Breast epithelium (tissue), 4 donors: ENCODE data around the gene CYP4A22. TPM values are rescaled to one million over a fixed set of nuclear protein-coding genes. Genes with fewer than 3 reads are reported as not detected.
"Not testable (repeated sequence)": the region's sequence is repeated elsewhere in the genome, so short reads cannot be mapped to it uniquely, and the experiment has no call there.

Experiments
- DNase-seq, 2 donors: peaks; one replicate each; pipeline ENCODE4 v3.0.0-alpha.2; 2019; ENCODE audit warnings: low spot score in 2 of 2
- H3K27ac ChIP-seq, 2 donors: fragments of 200-600 bp; sonication (generic) in 1 of 2; one replicate each; pipeline ENCODE4 v1.5.1; 2016 to 2019; ENCODE audit warnings: mild to moderate bottlenecking in 1 of 2
- H3K27me3 ChIP-seq, 2 donors: fragments of 200-600 bp; sonication (generic) in 1 of 2; one replicate each; pipeline versions ENCODE4 v1.5.1 to v1.6.0; 2017 to 2019; ENCODE audit warnings: control low read depth in 1 of 2, mild to moderate bottlenecking in 1 of 2
- H3K36me3 ChIP-seq: fragments of 200-600 bp; one replicate; pipeline ENCODE4 v1.5.1; 2019
- H3K4me1 ChIP-seq, 2 donors: fragments of 200-600 bp; sonication (generic); one replicate each; pipeline ENCODE4 v1.5.1; 2016 to 2019; ENCODE audit warnings: control low read depth in 1 of 2
- H3K4me3 ChIP-seq, 3 donors: fragments of 200-600 bp; sonication (generic); 1 replicate in 2 of 3; 2 replicates in 1 of 3; pipeline ENCODE4 v1.5.1; 2016 to 2019; ENCODE audit warnings: mild to moderate bottlenecking in 3 of 3, moderate library complexity in 2 of 3
- H3K9me3 ChIP-seq, 2 donors: fragments of 200-600 bp; sonication (generic) in 1 of 2; one replicate each; pipeline ENCODE4 v1.5.1; 2016 to 2019; ENCODE audit warnings: control low read depth in 1 of 2
- POLR2A ChIP-seq: fragments of 450-650 bp; IDR thresholded peaks from one replicate; pipeline ENCODE4 v1.6.1; 2016; ENCODE audit warnings: antibody characterized with exemption, mild to moderate bottlenecking, moderate library complexity
- POLR2AphosphoS5 ChIP-seq, 3 donors: sonication (generic); formaldehyde crosslinking; IDR thresholded peaks; one replicate each; pipeline ENCODE4 v1.6.1; 2017; ENCODE audit warnings: antibody characterized with exemption in 3 of 3
- intact Hi-C: fragments of 100-400 bp; cut with DNase I; formaldehyde crosslinking; loops from one replicate; pipeline ENCODE4 v1.15.1; 2023; ENCODE audit warnings: low total_unique reads
- total RNA-seq, 3 donors: library from RNA; depleted of rRNA; stranded (reverse); fragments of >200 nt; gene quantifications; one replicate each; pipeline ENCODE4 v1.1.0, GENCODE V29; 2016
- TF ChIP-seq, protein P1 (sequence below), 3 donors: fragments of 450-650 bp; IDR thresholded peaks; one replicate each; pipeline ENCODE4 v1.5.1; 2016 to 2017; ENCODE audit warnings: antibody characterized with exemption in 3 of 3, mild to moderate bottlenecking in 3 of 3, moderate library complexity in 3 of 3

The CYP4A22 gene
- total RNA-seq, 3 donors from 2014 or later: 0.44 to 2.2 (median 0.66) TPM

DNA sequence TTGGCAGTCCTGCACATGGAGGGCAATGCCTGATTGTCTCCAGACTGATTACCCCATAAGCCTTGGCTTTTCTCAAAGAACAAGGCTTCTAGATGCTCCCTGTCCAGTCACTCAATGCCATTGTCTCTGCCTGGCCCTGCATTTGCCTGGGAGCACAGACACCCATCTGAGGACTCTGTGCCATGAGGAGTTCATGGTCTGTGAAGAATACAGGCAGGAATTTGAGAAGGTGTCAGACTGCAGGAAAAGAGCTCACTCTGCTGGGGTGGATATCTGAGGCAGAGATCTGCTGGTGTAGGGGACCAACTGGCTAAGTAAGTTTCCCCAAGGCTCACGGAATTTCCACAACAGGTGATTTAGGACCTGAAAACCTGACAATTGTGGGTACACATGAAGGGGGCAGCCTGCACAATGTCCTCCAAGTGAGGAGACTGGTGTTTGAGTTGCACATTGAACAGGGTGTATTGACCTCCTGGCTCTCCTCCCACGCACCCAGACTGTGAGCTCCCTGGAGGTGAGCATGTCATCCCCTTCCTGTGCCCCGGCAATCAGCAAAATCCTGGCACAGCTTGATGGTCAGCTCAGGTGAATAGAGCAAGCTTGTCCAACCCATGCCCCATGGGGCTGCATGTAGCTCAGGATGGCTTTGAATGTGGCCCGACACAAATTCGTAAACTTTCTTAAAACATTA is 829 bp downstream of the CYP4A22 start:
- Histone ChIP-seq H3K27me3 (no peaks in the 10 kb centered on the region), H3K9me3 (no peaks in the 10 kb centered on the region), H3K27ac (no peak overlapping the region), H3K4me3 (no peak overlapping the region), H3K36me3 (no peaks in the 10 kb centered on the region), H3K4me1 (no peaks in the 10 kb centered on the region)
- no peak for DNase-seq
- TF ChIP-seq POLR2AphosphoS5 (IDR thresholded peaks at IDR 0.05): no peak
- intact Hi-C loops: no loop called here

DNA sequence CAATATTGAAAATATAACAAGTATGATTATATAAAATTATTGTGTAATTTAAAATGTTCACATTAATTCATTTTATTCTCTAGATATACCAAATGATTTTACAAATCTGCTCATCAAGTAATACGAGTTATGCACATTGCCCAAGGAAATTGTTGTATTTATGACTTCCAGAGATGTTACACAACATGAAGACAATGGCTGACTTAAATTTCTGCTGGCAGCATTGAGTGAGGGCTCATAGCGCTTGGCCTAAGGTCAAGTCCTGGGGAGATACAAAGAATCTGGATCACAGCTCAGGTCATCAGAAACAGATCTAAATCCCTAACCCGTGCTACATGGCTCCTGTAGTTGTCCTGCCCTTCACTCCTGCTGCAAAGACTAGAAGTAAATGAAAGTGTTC is 3.1 kb downstream of the CYP4A22 start:
- H3K4me1 ChIP-seq, H3K9me3 ChIP-seq, H3K27ac ChIP-seq, H3K36me3 ChIP-seq, H3K4me3 ChIP-seq, intact Hi-C loops, DNase-seq, H3K27me3 ChIP-seq: not testable (repeated sequence)

DNA sequence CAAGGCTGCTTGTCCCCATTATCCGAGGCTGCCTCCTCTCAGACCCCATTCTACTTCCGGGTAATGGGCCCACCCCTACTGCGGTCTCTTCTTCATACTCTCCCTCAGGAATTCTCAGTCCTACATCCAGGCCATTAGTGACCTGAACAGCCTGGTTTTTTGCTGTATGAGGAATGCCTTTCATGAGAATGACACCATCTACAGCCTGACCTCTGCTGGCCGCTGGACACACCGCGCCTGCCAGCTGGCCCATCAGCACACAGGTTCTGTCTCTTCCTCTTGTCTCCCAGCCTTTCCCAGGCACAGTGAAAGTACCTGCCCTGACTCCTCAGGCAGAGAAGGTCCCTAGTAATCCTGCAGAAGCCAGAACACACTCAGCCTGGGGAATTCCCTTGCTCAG is 6.4 kb downstream of the CYP4A22 start:
- H3K27me3 ChIP-seq: not testable (repeated sequence)

DNA sequence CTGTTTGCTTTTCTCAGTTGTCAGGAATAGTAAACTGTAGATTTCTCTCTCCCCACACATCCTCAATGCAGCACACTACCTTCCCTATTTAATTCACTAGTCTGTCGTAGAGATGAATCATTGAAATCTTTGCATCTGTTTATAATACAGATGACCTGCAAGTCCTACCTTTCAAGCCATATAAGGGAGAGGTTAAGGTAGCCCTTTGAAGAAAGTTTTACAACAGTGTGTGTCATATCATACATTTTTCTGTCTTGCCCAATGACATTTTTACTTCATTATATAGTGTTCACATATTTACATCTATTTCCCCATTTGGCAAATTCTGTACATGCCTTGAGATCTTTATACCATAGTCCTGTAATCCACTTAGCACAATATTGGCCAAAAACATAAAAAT is 9.3 kb downstream of the CYP4A22 start:
- H3K4me3 ChIP-seq, intact Hi-C loops, H3K36me3 ChIP-seq, DNase-seq, H3K9me3 ChIP-seq, H3K4me1 ChIP-seq, H3K27me3 ChIP-seq, H3K27ac ChIP-seq: not testable (repeated sequence)

More for the DNA sequence above, 6.4 kb downstream of the CYP4A22 start:
- H3K27ac ChIP-seq, intact Hi-C loops, H3K4me3 ChIP-seq, H3K9me3 ChIP-seq, DNase-seq, H3K4me1 ChIP-seq, H3K36me3 ChIP-seq: not testable (repeated sequence)

DNA sequence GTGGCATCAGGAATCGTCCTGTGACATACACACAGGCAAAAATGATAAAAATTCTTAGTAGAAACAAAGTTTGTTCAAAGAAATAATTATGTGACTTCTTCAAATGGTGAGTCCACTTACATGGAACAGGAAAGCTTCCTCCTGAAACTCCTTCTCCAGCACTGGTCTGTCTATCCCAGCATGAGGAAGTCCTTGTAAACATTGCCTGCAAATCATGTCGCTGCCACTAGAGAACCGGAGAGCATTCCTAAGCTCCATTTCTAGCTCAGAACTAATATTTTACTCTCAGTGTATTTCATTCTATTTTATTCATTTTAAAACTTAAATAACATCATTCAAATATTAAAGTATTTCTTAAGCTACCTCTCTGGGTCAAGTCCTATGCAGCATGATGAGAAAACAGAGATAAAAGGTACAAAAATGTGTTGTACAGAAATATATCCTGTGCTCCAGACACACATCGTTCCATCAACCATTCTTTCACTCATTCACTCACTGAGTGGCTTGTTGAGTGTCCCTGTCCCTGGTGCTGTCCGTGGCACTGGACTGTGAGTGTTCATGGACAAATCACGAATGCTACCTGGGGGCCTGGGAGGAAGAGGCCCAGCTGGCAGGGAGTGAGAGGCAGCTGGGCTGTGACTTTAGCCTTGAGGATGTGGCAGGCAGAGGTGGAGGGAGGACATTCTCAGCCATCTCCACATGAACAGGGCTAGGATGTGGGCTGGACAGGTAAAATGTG is 10.0 kb downstream of the CYP4A22 start:
- H3K4me3 ChIP-seq: no peak overlapping the region
- H3K9me3 ChIP-seq: no peaks in the 10 kb centered on the region
- TF ChIP-seq, protein P1, sequence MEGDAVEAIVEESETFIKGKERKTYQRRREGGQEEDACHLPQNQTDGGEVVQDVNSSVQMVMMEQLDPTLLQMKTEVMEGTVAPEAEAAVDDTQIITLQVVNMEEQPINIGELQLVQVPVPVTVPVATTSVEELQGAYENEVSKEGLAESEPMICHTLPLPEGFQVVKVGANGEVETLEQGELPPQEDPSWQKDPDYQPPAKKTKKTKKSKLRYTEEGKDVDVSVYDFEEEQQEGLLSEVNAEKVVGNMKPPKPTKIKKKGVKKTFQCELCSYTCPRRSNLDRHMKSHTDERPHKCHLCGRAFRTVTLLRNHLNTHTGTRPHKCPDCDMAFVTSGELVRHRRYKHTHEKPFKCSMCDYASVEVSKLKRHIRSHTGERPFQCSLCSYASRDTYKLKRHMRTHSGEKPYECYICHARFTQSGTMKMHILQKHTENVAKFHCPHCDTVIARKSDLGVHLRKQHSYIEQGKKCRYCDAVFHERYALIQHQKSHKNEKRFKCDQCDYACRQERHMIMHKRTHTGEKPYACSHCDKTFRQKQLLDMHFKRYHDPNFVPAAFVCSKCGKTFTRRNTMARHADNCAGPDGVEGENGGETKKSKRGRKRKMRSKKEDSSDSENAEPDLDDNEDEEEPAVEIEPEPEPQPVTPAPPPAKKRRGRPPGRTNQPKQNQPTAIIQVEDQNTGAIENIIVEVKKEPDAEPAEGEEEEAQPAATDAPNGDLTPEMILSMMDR (IDR thresholded peaks at IDR 0.05): no peak
- TF ChIP-seq POLR2A (no peak), POLR2AphosphoS5 (IDR thresholded peaks at IDR 0.05) (no peak)
- intact Hi-C loops: no loop called here
- H3K27ac ChIP-seq: no peak overlapping the region
- DNase-seq: no peak
- H3K4me1 ChIP-seq: no peaks in the 10 kb centered on the region
- H3K36me3 ChIP-seq: no peaks in the 10 kb centered on the region
- H3K27me3 ChIP-seq: no peaks in the 10 kb centered on the region

DNA sequence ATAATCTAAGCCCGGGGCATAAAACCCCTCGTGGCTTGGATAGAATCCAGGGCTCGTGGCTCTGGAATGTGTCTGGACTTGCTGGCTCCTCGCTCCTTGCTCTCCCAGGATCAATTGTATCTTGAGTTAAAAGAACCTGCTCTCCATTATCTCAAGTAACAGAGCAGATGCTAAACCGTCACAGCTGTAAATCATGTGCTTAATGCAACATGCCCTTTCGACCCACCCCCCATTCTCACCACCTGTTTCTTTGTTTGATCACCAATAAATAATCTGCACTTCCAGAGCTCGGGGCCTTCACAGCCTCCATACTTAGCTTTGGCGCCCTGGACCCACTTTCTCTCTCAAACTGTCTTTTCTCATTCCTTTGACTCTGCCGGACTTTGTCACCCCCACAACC is 11.9 kb downstream of the CYP4A22 start:
- H3K36me3 ChIP-seq, H3K27me3 ChIP-seq, DNase-seq, H3K4me3 ChIP-seq, intact Hi-C loops, H3K9me3 ChIP-seq, H3K27ac ChIP-seq, H3K4me1 ChIP-seq: not testable (repeated sequence)

DNA sequence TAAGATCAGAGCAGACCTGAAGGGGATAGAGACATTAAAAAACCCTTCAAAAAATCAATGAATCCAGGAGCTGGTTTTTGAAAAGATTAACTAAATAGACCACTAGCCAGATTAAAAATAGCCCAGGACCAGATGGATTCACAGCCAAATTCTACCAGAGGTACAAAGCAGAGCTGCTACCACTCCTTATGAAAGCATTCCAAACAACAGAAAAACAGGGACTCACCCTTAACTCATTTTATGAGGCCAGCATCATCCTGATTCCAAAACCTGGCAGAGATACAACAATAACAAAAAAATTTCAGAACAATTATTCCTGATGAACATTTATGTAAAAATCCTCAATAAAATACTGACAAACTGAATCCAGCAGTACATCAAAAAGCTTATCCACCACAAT is 19.2 kb downstream of the CYP4A22 start:
- DNase-seq, H3K36me3 ChIP-seq, H3K27ac ChIP-seq, H3K4me3 ChIP-seq, H3K4me1 ChIP-seq, intact Hi-C loops, H3K27me3 ChIP-seq, H3K9me3 ChIP-seq: not testable (repeated sequence)

DNA sequence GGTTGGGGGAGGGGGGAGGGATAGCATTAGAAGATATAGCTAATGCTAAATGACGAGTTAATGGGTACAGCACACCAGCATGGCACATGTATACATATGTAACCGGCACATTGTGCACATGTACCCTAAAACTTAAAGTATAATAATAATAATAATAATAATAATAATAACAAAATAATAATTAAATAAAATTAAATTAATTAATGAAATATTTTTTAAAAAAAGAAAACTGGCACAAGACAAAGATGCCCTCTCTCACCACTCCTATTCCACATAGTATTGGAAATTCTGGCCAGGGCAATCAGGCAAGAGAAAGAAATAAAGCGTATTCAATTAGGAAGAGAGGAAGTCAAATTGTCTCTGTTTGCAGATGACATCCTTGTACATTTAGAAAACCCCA is 20.7 kb downstream of the CYP4A22 start:
- H3K36me3 ChIP-seq, intact Hi-C loops, H3K27me3 ChIP-seq, H3K27ac ChIP-seq, H3K9me3 ChIP-seq, H3K4me3 ChIP-seq, H3K4me1 ChIP-seq, DNase-seq: not testable (repeated sequence)

DNA sequence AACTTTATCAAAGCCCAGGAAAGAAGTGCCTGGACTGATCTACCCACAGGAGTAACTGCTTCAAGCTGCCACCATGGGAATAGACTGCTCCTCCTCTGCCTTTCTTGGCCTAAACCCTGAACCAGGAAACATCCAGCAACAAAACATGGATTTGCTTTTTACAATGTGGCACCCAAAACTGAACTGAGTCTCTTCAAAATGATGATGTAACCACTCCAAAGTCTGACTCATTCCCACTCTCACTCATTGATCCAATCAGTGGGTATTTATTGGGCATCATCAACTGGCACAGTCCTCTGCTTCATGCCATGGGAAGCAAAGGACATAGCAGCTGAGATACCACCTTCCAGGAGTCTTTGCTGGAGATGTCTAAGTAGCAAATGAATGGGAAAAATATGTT is 23.5 kb downstream of the CYP4A22 start:
- Histone ChIP-seq H3K27ac (no peak overlapping the region), H3K36me3 (no peaks in the 10 kb centered on the region), H3K9me3 (no peaks in the 10 kb centered on the region), H3K27me3 (no peaks in the 10 kb centered on the region), H3K4me3 (no peak overlapping the region), H3K4me1 (no peaks in the 10 kb centered on the region)
- TF ChIP-seq, protein P1 (IDR thresholded peaks at IDR 0.05): no peak
- TF ChIP-seq POLR2AphosphoS5 (IDR thresholded peaks at IDR 0.05): no peak
- TF ChIP-seq POLR2A: no peak
- intact Hi-C loops: no loop called here
- DNase-seq: no peak
